GM18861 (cell line): ENCODE data around the gene MED13L.

ENCODE experiments used
- ATAC-seq: cut with Tn5 transposase; IDR thresholded peaks from one replicate; pipeline ENCODE4 v1.9.1; 2021; ENCODE audit not compliant: unreplicated experiment

The MED13L gene

DNA sequence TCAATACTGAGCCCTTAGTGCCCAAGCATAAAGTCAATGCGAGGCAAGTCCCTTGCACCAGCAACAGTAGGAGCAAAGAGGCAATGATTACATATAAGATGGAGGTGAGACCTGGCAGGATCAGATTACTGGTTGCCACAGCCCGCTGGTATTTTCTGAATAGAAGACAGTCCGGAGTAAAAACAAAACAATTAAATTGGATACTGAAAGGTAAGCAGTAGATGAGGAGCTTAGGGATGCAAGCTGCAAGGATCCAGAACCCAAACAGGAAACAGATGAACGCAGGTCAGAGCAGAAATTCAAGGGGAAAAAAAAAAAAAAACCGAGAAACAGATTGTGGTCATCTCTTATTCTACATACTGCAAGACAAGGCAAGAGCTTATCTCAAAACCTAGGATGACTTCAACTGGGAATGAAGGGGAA, 119.6 kb downstream of the MED13L start:
- ATAC-seq = no peak

DNA sequence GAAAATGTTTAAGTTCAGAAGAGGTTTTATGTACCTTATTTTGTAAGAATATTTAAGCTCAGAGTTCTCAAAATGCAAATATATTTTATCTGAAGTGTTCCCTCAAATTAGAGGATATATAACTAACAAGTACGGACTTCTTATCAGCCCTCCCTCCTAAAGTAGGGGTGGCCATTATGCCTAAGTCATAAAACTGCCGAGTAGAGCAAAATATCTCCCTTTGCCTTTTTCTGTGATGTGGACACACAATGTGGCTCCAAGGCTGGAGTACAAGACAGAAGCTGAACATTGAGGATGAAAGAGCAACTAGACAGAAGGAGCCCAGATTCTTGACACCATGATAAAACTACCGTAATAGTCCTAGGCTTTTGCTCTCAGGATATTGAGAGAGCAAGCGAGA, 120.9 kb downstream of the MED13L start:
- no peak for ATAC-seq

GRCh38 chr12:116155383-116155782, 122.1 kb downstream of the MED13L start:
- ATAC-seq = no peak

- ATAC-seq = no peak
These were observed 123.5 kb downstream of the MED13L start for GRCh38 chr12:116153983-116154382.

- no peak for ATAC-seq
These were observed 124.4 kb downstream of the MED13L start for GRCh38 chr12:116153113-116153512.

DNA sequence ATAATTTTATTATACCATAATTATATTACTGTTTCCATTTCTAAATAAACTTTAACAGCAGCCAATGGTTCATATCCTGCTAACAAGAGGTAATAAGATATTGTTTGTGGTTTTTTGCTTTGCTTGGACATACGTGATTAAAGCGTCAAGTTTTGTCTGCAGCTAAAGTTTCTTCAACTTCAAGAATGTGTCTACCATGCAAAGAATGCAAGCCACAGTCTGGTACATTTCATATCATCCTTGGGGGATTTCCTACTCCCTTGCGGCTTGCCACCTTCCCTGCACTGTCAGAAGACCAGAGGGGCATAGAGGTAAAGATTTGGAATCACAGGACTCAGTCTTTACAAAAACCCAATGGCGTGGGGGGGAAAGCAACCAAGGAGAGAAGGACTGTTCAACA, 125.2 kb downstream of the MED13L start:
- ATAC-seq = no peak

DNA sequence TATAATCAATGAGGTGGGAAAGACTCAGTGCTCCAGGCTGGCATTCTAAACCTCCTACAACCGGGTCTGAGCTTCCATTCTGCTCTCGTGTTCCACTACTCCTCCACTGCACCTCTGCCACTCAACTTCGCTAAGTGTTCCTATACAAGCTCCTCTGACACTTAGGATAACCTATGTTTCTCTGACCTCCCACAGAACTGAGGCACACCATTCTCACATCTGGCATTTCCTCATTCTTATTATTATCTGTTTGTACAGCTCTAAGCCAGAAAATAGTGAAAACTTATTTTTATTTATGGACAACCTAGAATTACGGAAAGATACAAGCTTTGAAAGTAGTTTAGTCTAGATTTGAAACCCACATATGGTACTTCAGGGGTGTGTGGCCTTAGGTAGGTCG, 127.0 kb downstream of the MED13L start:
- no peak for ATAC-seq

DNA sequence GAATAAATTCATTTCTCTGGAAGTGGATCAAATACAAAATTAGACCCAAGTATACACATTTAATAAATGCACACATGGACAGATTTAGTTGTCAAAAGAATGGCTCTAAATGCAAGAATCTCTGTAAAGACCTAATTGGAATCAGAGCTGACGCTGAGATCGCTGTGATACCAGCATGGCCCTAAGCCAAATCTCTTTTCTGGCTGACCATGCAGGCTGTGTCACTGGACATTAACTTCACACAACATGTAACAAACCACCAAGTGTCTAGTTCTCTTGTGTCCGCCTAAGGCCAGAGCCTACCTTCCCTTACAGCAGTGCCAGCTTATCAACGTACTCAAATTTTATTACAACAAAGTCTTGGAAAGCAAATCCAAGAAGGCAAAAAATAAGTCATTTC, 127.5 kb downstream of the MED13L start:
- ATAC-seq = no peak

DNA sequence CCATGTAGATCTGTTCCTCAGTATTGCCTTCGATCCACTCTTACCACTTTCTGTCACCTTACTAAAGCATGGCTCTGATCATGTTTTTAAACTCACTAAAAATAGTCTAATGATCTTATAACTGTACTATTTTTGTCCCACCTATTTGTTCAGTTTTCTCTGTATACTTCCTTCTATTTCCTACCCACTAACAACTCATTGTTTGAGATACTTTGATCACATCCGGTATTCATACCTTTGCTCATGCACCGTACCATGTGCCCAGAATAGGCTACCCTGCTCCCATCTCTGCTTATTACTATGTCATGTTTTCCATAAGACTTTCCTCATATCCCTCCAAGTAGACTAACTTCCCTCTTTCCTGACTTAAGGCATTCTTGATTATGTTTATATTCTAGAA, 128.6 kb downstream of the MED13L start:
- no peak for ATAC-seq

- no peak for ATAC-seq
These were observed 131.1 kb downstream of the MED13L start for GRCh38 chr12:116146386-116146785.

DNA sequence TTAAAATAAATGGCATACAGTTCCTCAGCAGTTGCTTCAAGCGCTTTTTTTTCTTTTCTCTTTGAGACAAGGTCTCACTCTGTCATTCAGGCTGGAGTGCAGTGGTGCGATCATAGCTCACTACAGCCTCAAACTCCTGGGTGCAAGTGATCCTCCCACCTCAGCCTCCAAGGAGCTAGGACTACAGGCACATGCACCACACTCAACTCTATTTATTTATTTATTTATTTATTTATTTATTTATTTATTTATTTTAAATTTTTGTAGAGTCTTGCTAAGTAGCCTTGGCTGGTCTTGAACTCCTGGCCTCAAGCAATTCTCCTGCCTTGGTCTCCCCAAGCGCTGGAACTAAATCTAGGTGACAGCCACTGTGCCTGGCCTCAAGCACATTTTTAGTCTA, 132.0 kb downstream of the MED13L start:
- no peak for ATAC-seq

GRCh38 chr12:116144384-116144783, 133.1 kb downstream of the MED13L start:
- peak; percentile 57 for ATAC-seq

DNA sequence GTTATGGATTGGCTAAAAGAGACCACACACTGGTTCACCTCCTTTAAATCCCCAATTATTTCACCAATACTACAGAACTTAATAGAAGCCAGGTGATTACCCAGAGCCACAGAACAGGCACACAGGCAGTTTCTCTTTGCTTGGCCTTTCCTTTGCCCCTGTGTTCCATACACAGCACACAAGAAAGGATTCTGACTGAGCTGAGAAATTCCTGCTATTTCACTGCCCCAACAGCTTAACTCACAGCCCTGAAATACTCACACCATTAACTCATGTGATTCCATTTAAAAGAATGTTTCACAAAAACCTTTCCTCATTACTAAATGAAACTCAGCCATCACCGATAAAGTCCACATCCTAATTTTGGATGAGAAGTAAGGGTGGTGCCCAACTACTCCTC, 133.6 kb downstream of the MED13L start:
- ATAC-seq = no peak

GRCh38 chr12:116142936-116143898, 134.3 kb downstream of the MED13L start:
- no peak for ATAC-seq

DNA sequence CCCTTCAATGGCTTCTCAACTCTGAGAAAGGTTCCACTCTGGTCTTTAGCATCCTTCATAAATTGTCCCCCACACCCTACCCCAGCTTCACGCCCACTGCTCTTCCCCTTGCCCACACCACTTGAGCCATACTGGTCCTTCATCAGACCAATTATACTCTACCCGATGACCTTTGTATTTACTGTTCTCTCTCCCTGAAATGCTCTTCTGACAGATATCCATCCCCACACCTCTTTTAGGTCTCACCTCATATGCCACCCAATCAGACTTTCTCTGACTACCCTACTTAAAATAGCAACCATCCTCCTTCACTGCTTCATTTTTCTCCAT, 135.7 kb downstream of the MED13L start:
- no peak for ATAC-seq

- no peak for ATAC-seq
These were observed 136.2 kb downstream of the MED13L start for GRCh38 chr12:116141110-116141832.

DNA sequence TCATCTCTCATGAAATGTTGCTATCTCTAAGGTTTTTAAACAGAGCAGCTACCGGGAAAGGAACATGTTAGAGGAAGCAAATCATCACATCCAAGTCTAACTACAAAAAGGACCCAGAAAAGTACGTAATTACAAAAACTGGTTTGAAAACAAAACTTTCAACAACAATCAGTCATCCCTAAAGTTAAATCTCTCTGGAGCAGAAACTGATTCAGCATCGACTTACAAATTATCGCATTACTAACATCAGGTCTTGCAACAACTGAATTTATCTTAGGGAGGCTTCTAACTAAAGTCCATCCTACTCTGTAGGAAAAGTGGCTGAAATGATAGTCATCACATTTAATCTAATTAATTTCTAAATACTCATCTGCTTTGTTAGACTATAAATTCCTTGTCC, 137.0 kb downstream of the MED13L start:
- no peak for ATAC-seq

DNA sequence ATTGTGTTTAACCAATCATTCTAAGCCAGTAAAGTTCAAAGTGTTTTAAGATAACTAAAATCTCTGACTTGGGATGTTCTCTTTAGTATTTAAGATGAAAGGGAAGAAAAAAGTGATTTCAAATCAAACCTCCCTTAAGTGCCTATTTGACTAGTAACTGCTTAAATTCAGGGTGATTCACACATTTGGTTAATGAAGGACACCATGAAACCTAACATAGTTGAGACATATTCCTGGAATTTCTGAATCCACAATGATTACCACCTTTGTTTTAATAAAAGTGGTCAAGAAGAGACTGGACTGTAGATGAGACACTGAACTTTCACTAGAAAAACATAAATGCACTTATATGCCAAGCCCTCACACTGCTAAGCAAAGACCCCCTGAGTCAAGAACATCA, 138.7 kb downstream of the MED13L start:
- no peak for ATAC-seq

DNA sequence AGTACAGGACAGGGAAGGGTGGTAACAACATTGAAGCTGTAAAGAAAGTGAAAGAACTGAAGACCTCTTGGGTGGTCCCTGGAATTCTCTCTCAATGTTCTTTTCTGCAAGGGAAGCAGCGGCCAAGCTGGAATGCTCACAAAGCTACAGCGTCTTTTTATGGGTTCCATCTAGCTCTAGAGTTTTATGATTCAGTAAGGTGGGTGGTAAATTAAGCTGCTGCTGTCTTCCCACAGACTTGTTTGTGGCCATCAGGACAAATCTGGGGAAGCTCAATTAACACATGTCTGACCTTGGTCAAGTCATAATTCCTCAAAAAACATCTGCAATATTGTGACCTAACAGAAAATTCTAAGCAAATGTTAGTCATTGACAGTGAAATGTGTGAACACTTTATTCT, 139.1 kb downstream of the MED13L start:
- ATAC-seq = no peak

DNA sequence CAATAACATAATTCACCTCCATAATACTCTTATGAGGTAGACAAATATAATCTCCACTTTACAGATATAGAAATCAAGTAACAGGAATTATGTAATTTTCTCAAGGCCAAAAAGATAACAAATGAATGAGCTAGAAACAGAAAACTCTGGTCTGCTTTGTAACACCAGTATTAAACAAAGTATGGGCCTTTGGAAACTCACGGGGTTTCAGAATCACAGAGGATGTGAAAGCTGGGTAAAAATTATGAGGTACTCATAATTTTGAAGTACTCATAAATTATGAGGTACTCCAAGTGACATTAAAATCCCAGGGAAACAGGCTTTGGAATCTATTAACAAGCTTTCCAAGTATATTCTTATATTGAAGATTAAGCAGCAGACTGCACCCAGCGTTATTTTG, 140.2 kb downstream of the MED13L start:
- no peak for ATAC-seq

DNA sequence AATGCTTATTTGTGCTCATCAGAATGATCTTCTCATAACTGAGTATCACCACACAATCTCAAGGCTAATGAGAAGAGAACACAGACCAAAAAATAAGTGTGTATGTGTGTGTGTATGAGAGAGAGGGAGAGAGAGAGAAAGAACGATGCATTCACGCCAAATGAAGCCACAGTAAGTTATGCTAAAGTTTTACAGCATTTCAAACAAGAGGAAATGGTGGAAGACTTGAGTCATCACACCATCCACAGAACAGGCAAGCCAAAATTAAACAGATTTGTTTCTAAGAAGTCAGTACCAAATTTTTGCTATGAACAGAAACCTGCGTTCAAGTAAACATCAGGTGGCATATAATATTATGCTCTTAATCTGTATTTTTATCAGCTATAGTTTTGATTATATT, 141.2 kb downstream of the MED13L start:
- ATAC-seq = no peak

DNA sequence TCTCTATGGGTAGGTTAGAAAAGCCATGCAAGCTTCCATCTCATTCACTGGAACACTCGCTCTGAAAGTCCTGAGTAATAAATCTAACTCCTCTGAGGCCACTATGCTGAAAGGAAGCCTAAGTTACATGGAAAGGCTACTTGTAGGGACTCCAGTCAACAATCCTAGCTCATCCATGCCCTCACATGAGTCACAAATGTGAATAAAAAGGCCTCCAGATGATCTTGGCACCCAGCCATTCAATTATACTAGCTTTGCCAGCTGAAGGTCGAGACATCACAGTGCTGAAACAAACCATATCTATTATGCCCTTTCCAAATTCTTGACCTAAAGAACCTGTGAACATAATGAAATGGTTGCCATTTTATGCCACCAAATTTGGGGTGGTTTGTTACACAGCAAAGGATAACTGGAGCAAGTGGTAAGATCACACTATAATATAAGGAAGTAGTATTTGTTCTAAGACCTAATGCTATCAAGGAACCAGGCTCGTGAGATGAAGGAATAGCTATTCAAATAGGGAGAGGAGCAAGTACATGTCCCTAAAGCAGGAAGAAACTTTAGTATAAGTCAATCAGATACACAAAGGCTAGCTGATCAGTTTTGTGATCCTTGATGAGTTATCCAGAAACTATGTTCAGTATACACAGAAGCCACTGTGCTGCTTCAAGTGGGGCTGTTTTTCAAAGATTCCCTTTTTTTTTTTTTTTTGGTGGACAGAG, 142.1 kb downstream of the MED13L start:
- ATAC-seq = no peak
